Head of caudate nucleus (tissue), 42 donors: ENCODE data around the gene FOXC2.
A peak's percentile ranks its signal among the peaks of the same experiment; 100 is the strongest.

ENCODE experiments used
- DNase-seq, 42 donors: peaks; one replicate each; pipeline versions ENCODE4 v3.0.0 to v3.0.0-alpha.2; 2020 to 2021; ENCODE audit warnings: mixed read lengths in 7 of 42
- intact Hi-C: fragments of 100-400 bp; cut with DNase I; formaldehyde crosslinking; loops from one replicate; pipeline ENCODE4 v1.15.0; 2022

The FOXC2 gene

GRCh38 chr16:86550281-86550680 is 16.3 kb upstream of the FOXC2 start:
- DNase-seq = no peak
- intact Hi-C loops = loop anchor here (10.0 kb wide), 1 partner anchor 835 kb away; the partner anchor contains the start of gene FBXO31

- no peak for DNase-seq
- intact Hi-C loops = loop anchor here (10.0 kb wide), 1 partner anchor 831 kb away; the partner anchor contains the start of gene FBXO31
These were observed 13.3 kb upstream of the FOXC2 start for GRCh38 chr16:86553356-86553755.

GRCh38 chr16:86554599-86554916 is 12.1 kb upstream of the FOXC2 start:
- no peak for DNase-seq
- intact Hi-C loops = loop anchor here (10.0 kb wide), 1 partner anchor 830 kb away; the partner anchor contains the start of gene FBXO31

- intact Hi-C loops = loop anchor here (10.0 kb wide), 1 partner anchor 830 kb away; the partner anchor contains the start of gene FBXO31
- peak; percentile 74 to 97 (median 92) for DNase-seq
These were observed 11.5 kb upstream of the FOXC2 start, which contains the start of gene MTHFSD for GRCh38 chr16:86554917-86555703. Gene MTHFSD, minus strand, starts transcription at chr16:86555235. Its CDS starts 51 bp downstream, at chr16:86555184.

GRCh38 chr16:86555704-86556075 is 10.9 kb upstream of the FOXC2 start:
- DNase-seq = peak in 14 of 42 donors; percentile 15 to 54 (median 32)
- intact Hi-C loops = loop anchor here (10.0 kb wide), 1 partner anchor 829 kb away; the partner anchor contains the start of gene FBXO31

GRCh38 chr16:86556576-86556975 is 10.1 kb upstream of the FOXC2 start:
- intact Hi-C loops = loop anchor here (10.0 kb wide), 1 partner anchor 828 kb away; the partner anchor contains the start of gene FBXO31

GRCh38 chr16:86557587-86557986 is 9.0 kb upstream of the FOXC2 start:
- intact Hi-C loops = loop anchor here (10.0 kb wide), 1 partner anchor 827 kb away; the partner anchor contains the start of gene FBXO31
- no peak for DNase-seq

More at GRCh38 chr16:86556576-86556975, 10.1 kb upstream of the FOXC2 start:
- DNase-seq = no peak

GRCh38 chr16:86558355-86559193 is 8.1 kb upstream of the FOXC2 start:
- no peak for DNase-seq
- intact Hi-C loops = loop anchor here (10.0 kb wide), 1 partner anchor 826 kb away; the partner anchor contains the start of gene FBXO31

- intact Hi-C loops = loop anchor here (5.0 to 10.0 kb wide), 3 partner anchors 502 to 825 kb away; partner anchors contain the start of gene FBXO31
These were observed 6.8 kb upstream of the FOXC2 start for GRCh38 chr16:86559802-86560305.

GRCh38 chr16:86562356-86562755 is 4.3 kb upstream of the FOXC2 start:
- DNase-seq = no peak
- intact Hi-C loops = loop anchor here (5.0 kb wide), 2 partner anchors 500 to 715 kb away; no protein-coding TSS in a partner anchor

More at GRCh38 chr16:86559802-86560305, 6.8 kb upstream of the FOXC2 start:
- DNase-seq = no peak

GRCh38 chr16:86563469-86564345 is 2.9 kb upstream of the FOXC2 start:
- intact Hi-C loops = loop anchor here (5.0 kb wide), 2 partner anchors 499 to 714 kb away; no protein-coding TSS in a partner anchor
- DNase-seq = peak; percentile 80 to 96 (median 91)

GRCh38 chr16:86565181-86565631 is 1.4 kb upstream of the FOXC2 start:
- no peak for DNase-seq
- intact Hi-C loops = no loop called here

GRCh38 chr16:86565644-86566511 is 751 bp upstream of the FOXC2 start:
- no peak for DNase-seq
- intact Hi-C loops = no loop called here

GRCh38 chr16:86566966-86567700 is 504 bp downstream of the FOXC2 start:
- DNase-seq = no peak
- intact Hi-C loops = no loop called here

GRCh38 chr16:86567701-86568581 is 1.3 kb downstream of the FOXC2 start:
- intact Hi-C loops = no loop called here
- DNase-seq = no peak
